IPS-11a (cell line): ENCODE data around the gene LEMD2.

Experiments
- H3K4me3 ChIP-seq: one replicate; pipeline ENCODE4 v1.5.1; 2013; ENCODE audit warnings: low read depth, low read length, control low read depth

LEMD2 gene

DNA sequence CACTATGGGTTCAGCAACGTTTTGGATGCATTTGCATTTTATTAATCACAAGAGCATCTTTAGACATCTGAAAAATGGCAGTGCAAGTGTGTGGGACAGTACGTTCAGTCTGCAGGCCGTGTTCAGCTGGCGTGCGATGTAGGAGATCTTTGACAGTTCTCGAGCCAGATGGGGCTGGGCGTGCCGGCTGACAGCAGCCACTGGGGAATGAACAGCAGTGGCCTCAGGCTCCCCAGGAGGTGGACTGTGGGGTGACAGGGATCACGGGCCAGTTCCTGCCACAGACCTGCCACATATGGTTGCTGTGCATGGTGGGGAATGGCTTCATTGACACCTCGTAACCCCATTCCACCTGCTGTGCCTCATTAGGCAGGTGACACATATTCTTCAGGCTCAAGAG is 31.3 kb upstream of the LEMD2 start:
- H3K4me3 ChIP-seq = no peak overlapping the region

DNA sequence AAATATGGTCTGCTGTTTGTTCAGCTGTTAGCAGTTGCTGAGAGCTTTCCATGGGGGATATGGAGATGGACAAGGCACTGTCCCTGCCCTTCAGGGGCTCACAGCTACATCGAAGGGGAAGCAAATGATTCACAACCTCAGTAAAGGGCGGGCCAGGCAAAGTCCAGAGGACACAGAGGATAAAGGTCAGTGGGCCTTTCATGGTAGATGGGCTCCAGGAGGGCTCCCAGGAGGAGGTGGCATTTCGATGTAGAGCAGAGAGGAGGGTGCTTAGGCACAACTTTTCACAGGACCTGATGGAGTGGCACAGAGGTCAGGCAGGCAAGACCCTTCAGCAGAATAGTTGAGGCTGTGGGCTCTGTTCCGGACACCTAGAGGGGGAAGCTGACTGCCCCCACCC is 30.1 kb upstream of the LEMD2 start:
- no peak overlapping the region for H3K4me3 ChIP-seq

DNA sequence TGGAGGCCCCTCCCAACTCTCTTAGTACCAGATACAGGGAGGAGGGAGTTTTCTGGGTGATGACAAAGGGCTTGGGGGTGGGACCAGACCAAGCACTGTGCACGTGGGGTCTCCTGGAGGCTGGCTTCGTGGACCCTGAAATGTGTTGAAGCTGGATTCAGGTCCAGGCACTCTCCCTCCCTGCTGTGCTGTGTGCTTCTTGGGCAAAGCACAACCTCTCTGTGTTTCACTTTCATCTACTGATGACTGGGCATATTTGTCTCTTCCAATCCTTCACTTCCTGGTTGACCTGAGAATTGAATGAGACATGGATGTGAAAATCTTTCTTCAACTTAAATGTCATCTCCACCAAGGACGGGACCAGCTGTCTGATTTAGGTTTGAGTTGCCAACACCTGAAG is 29.4 kb upstream of the LEMD2 start:
- H3K4me3 ChIP-seq = no peak overlapping the region

DNA sequence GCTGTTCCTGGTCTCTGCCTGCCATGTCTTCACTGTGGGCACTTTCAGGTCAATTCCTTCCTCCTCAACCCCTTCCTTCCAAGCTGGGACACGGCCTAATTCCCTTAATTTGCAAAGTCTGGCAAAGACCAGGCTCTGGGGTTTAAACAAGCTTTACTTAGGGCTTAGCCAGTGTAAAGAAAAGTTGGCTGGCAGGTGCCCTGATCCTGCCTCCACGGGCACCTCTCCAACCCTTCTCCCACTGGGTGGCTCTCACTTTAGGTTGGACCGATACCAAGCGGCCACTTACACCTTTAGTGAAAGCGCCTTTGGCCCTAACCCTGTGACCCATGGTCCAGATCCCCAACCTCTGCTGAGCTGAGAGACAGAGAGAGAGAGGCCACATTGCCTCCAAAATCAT is 28.6 kb upstream of the LEMD2 start:
- H3K4me3 ChIP-seq = no peak overlapping the region

DNA sequence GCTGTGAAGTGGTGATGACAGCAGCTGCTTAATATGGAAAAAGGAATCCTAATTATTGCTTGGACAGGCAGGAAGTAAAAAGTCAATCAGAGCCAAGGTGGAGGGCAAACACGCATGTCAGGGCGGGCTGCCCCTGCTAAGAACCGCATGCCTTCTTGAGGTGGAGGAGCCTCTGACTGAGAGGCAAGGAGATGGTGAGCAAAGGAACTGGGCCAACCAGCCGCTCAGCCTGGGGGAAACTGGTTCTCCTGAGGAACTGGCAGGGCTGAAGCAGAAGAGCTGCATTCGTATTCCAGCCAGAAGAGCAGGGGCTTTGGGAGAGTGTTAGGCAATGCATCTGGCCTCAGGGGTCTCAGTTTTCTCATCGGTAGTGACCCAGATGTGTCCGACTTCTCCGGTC is 28.0 kb upstream of the LEMD2 start:
- no peak overlapping the region for H3K4me3 ChIP-seq

DNA sequence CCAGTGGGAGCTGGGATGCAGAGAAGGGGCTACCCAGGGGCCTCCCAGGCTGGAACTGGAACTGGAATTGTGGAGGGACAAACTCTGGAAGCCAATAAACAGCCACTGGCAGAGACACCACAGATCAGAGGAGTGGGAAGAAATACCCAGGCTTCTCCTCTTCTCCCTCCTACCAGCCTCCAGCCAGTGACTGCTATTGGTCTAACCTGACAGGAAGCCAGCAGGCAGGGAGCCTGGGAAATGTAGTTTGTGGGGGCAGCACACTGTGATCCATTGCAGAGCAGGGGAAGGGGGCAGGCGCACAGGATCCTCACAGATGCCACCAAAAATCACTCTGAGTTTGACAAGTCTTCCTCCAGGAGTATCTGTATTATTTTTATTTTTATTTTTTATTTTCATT is 26.9 kb upstream of the LEMD2 start:
- H3K4me3 ChIP-seq = no peak overlapping the region

DNA sequence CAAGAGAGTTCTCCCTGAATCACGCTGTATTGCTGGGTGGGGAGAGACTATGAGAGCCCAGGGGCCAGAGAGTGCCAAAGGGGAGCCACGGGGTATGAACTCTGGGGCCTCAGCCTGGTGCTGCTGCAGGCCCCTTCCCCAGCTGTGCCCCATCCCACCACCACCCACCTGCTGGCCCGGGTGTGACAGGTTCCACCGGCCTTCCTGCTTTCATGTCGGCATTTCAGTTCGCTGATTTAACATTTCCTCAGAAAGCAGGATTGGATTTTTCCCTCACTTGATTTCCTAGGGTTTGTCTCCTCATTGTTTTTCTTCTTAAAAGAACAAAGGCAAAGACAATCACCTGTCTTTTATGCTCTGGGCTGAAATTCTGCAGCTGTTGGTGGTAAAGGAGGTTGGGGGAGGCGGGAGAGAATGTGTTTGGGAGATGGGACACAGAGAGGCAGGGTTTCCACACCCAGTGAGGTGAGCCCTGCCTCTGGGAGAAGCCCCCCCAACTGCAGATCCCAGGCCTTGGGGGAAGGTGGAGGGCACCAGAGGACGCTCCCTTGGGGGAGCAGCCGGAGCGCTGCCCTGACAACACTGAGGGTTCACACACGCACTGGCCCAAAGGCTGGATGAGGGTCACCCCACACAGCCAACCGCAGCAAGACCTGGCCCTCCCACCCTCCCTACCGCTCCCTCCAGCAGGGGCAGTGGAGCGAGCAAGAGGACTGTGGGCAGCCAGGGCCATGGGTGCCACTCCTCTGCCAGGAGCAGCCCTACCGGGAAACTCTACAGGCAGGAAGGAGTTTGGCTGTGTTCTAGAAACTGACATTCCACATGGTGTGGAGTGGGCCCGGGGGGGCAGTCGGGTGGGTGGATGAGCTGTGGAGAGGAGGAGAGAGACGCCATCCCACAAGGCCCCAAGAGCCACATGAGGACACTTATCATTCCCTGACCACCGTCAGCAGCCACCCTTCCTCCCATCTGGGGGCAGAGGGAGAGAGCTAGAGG is 25.4 kb upstream of the LEMD2 start:
- H3K4me3 ChIP-seq = no peak overlapping the region

DNA sequence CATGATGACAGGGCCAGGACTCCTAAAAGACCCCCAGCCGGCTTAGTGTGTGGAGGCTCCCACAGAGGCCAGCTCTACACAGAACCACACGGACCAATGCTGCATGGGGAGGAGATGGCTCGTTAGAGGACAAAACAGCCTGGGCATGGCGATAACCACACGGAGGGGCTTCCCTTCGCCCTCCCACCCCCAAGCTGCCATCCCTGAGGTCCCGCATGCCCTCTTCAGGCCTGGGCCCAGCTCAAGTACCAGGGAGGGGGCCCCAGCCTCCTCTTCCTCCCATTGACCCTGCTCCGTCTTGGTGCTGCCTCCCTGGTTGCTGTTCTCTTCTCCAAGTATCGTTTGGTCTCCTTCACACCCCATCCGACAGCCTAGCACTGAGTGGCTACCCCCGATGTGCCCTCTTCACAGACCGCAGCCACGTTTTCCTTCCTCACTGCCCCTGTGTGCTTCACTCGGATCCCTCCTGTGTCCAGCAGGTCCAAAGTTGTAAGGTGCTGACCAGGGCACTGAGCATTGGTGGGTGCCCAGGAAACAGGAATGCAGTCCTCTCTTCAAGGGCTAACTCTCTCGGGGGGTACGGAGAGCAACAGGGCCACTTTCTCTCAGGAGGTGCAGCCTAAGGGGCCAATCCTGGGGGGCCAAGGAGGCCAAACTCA is 24.4 kb upstream of the LEMD2 start:
- H3K4me3 ChIP-seq = no peak overlapping the region

DNA sequence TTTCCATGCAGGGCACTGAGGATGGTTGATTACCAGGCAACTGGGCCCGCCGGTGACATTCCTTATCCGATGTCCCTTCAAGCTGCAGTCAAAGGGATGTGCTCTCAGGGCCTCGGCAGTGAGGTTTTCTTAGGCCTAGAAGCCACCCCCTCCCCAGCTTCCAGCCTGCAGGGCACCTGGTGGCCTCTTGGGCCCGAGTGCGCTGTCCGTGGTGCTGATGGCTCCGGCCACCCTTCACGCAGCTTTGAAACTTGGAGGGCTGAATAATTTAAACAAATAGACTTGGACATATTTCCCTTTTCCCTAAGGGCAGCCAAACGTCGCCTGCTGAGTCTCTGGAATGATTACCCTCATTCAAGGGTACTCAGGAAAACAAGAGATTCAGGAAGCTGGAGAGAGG is 23.7 kb upstream of the LEMD2 start:
- no peak overlapping the region for H3K4me3 ChIP-seq

DNA sequence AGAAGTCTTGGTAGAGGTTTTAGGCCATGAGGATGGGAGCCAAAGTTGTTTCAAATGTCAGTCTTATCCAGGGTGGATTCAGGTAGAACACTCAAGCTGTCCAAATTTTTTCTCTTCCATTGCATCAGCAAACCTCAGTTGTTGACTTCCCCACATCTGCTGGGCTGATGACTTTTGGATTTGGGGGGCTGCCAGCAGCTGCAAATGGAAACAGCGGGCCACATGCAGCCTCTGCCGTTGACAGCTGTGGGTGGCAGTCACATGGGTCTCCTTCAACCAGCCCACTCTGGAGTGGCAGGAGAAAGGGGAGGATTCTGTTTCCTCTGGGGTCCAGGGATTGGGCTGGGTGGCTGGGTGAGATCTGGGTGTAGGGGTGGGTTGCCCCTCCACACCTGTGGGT is 20.7 kb upstream of the LEMD2 start:
- H3K4me3 ChIP-seq = no peak overlapping the region

DNA sequence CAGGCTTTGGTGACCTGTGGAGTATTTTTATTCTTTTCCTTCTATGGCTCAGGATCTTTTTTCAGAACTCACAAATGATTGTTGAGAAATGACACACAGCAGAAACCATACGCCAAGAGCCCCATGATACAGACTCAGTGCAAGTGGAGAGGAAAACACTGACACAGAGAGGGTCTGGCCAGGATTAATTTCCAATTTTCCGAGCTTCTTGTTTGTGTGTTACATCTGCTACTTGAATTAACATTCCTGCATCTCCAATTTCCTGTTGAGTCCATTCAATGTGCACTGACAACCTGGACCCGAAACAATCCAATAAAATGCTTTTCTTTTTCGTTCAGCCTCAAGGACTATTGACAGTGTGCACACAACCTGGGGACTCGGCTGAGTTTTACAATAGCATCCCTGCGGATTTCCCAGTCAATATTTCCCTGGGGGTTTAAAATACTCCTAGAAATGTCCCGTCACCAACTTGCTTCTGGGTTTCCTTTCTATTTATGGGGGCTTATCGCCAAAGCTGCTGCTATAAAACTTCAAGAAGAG is 19.8 kb upstream of the LEMD2 start:
- no peak overlapping the region for H3K4me3 ChIP-seq

DNA sequence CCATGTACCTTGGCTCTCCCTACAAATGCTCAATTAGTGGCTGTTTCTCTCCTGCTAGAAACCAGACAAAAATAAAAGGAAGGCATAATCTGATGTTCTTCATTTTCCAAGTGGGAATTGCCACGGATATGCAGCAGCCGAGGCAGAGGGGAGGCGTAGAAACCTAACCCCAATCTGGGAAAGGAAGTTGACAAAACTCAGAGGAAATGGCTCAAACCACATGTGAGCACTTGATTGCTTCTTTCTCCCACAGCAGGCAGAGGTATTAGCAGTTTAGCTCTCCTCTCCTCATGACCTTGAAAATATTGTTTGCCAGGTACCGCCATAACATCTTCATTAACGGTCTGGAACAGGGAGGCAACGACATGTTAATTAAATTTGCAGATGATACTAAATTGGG is 18.7 kb upstream of the LEMD2 start:
- H3K4me3 ChIP-seq = no peak overlapping the region

DNA sequence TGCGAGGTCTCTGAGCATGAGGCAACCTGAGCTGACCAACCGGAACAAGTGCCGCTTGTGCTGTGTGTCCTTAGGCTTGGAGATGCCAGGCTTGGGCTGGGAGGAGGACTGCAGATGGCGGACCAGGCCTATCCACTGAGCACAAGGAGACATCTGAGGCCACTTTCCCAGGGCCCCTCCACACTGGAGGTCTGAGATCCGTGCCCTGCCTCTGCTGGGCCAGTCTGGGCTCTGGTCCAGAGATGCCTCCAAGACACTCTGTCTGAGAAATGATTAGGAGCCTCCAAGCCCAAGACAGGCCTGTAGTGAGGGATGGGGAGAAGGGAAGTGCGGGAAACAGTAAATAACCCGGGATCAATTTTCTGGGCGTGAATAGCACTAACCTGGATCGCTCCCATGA is 17.9 kb upstream of the LEMD2 start:
- no peak overlapping the region for H3K4me3 ChIP-seq

DNA sequence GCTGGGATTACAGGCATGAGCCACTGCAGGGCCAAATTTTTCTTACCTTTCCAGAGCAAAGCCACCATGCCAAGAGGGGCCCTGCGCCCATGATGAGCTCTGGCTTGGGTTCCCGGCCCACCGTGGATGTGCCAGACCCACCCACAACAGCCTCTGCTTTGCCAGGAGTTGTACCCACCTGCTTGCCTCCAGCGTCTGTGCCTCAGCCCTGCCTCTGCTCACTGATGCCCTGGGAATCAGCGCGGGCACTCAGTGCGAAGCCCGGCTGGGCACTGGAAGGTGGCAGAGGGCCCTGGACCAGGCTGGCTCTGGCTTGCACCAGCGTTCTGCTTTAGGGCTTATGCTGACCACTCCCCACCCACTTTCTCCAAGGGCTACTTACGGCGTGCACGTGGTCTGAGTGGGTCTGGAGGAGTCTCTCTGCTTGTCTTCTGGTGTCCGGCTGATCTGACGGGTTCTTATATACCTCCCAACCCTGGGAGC is 14.7 kb upstream of the LEMD2 start, which contains the start of gene MLN:
Gene MLN (minus strand): TSS at position 433 of the 483 bp plus-strand sequence. CDS start 2,840 bp downstream, outside the sequence.
- no peak within 1 kb of the TSS for H3K4me3 ChIP-seq

DNA sequence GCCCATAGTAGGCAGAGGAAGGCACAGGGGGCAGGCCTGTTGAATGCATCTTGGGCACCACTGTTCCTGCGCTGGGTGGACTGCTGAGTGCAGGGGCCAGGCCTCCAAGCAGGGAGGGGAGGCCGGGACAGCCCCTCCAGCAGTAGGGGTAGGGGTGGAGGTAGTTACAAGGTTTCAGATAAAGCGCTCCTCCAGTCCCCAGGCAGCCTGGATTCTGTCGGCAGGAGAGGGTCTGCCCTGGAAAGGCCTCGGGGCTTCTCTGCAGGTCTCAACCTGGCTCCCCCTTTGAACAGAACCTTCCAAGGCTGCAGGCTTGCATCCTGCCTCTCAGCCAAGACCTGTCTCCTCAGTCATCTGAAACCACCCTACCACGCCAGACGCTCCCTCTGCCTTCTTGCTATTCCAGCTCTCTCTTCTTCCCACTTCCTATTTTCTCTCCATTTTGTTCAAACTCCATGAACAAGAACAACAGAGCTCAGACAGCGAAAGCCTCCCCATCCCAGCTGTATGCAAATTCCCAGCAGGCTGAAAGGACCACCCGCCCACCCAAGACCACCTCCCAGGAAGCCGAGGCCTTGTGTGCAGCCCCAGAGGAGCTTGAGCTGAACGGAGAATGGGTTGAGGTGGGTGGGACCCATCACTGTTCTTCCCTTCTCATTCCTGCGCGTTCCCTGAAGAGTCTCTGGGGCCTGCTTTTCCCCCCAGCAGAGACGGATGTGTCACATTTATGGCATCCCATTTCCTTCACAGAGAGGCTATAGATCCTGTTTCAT is 13.4 kb upstream of the LEMD2 start:
- H3K4me3 ChIP-seq = no peak overlapping the region

DNA sequence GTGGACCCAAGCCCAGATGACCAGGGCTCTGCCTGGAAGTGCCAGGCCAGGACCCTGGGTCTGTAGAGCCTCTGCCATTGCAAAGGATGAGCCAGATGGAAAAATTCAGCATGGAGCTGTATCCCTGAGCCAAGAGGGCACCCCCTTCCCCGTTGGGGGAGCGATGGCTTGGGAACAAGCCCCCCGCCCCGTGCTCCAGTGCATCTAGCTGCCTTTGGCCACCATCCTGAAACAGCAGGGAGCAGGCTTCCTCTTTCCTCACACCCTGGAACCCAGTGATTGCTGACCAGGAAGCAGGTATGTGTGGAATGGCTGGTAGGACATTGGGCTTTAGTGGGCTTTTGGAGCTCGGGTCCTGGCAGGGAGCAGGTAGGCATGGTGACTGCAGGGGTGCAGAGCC is 12.7 kb upstream of the LEMD2 start:
- no peak overlapping the region for H3K4me3 ChIP-seq

DNA sequence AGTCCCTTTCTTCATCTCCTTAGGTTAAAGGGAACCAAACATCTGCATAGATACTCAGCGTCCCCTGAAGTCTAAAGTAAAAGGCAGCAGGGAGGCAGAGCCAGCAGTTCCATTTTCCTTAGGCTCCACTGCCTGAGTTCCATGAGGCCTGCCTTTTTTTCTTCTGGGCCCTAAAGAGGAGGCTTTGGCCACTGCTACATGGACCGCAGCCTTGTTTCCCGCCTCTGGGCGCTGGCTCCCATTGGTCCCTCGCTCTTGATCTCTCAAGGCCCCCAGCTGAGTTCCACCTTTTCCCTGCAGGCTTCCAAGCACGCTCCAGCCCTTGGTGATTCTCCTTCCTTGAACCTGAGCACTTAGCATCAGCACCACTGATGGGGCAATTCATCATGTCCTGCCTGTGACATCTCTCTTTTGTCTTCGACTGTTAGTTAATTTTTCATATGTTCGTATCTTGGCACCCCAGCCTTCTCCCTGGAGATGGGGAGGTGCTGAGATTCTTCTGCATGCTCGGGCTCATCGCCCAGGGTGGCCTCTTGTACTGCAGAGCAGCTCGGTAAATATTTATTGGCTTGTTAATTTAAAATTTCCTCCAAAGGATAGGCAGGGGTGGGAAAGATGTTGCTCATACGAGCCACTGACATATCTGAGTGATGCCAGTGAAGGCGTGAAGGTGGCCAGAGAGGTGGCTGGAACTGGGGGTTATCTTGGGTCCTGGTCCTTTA is 11.5 kb upstream of the LEMD2 start:
- no peak overlapping the region for H3K4me3 ChIP-seq

DNA sequence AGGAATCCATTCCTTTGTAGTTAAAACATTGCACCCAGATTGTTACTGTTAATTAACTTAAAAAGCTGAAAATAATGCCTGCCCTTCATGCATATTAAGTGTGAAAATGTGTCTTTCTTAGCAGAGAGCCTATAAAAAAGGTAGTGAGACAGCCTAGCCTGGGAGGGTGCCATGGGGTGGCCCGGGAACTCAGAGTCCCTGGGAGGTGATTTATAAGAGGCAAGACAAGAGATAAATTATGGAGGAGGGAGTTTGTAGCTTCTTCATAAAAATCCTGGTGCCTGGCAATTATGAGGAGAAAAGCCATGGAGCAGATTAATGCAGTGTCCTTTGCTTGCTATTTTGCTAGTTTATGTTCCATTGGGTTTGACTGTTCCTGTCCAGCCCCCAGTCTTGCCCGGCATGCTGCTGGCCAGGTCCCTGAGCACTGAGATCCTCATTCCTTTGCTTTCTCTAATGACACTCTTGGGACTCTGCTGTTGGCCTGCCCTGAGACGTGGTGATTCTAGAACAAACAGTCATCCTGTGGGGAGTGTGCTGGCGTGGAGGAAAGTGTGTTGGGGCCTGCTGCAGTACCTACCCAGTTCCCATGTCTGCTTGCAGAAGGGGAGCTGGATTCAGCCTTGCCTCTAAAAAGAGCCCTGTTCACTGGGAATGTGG is 10.7 kb upstream of the LEMD2 start:
- no peak overlapping the region for H3K4me3 ChIP-seq

DNA sequence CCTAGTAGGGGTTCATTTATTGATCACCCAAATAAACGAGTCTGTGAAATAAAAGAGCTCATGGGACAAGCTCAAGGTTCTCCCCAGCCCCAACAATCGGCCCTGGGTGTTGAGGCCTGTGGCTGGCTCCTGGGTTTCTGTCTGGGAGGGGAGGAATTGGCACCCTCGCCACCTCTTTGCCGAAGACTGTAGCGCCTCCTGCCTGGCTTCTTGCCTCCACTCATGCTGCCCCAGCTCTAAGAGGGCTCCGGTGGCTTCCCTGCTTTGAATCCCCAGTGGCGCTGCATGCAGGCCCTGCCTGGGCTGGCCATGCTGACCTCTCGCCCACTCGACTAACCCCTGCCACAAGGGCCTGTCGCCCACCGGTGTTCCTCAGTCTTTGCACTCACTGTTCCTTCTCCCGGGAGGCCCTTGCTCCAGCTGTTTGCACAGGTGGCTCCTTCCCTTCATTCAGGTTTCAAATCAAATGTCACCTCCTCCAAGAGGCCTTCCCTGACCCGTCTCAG is 9.5 kb upstream of the LEMD2 start:
- no peak overlapping the region for H3K4me3 ChIP-seq
